PC-9 (cell line): ENCODE results near the gene TMEM120A.

Source experiments
- EZH2 ChIP-seq: fragments of 200-600 bp; sonication (generic); IDR thresholded peaks from 2 replicates; pipeline ENCODE4 v1.8.0; 2017; ENCODE audit warnings: antibody characterized with exemption, low read depth
- TF ChIP-seq, protein P1 (sequence below): fragments of 200-600 bp; sonication (generic); conservative IDR thresholded peaks from 2 replicates; pipeline ENCODE4 v1.6.1; 2017; ENCODE audit warnings: mixed run types, antibody characterized with exemption, mild to moderate bottlenecking, moderate library complexity

DNA sequence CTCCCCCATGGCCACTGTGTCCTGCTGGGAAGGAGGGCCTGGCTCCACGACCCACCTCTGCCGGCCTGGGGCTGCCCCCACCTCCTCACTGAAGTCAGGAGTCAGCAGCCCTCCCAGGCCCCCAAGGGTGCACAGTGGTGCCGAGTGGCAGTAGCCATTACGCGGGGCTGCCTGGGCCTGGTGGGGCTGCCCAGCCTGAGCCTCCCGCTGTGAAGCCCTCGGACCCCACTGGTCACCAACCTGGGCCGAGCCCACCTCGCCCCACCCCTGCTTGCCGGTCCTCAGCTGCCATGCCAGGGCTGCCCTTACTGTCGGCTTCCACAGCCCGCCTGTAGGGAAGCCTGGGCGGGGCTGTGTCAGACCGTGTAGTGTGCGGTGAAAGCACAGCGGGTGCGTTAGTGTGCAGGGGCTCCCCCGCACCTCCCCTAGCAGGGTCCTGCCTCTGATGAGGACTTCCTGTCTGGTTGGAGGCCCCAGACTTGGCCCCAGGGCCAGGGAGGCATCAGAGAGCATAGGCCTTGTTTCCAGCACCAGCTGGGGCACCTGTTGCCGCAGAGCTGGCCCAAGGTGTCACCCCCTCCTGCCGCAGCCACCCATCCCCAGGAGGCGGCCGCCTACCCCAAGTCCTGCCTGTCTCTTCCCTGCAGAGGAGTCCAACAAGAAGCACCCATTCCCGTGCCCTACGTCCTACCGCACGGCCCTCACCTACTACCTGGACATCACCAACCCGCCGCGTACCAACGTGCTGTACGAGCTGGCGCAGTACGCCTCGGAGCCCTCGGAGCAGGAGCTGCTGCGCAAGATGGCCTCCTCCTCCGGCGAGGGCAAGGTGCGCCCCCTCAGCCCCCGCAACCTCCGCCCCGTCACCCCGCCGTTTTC, 10.0 kb downstream of the TMEM120A start:
- TF ChIP-seq, protein P1, sequence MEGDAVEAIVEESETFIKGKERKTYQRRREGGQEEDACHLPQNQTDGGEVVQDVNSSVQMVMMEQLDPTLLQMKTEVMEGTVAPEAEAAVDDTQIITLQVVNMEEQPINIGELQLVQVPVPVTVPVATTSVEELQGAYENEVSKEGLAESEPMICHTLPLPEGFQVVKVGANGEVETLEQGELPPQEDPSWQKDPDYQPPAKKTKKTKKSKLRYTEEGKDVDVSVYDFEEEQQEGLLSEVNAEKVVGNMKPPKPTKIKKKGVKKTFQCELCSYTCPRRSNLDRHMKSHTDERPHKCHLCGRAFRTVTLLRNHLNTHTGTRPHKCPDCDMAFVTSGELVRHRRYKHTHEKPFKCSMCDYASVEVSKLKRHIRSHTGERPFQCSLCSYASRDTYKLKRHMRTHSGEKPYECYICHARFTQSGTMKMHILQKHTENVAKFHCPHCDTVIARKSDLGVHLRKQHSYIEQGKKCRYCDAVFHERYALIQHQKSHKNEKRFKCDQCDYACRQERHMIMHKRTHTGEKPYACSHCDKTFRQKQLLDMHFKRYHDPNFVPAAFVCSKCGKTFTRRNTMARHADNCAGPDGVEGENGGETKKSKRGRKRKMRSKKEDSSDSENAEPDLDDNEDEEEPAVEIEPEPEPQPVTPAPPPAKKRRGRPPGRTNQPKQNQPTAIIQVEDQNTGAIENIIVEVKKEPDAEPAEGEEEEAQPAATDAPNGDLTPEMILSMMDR, result no peak
- no peak for TF ChIP-seq EZH2
